Lung microvascular endothelial cell (primary cell): ENCODE results near the gene FOXJ1. TPM values are rescaled to one million over a fixed set of nuclear protein-coding genes. Genes with fewer than 3 reads are reported as not detected.

Source experiments
- DNase-seq, 2 donors: peaks; one replicate each; pipeline versions ENCODE4 v3.0.0 to v3.0.0-alpha.2; 2010; ENCODE audit warnings: low read depth in 2 of 2
- total RNA-seq: library from RNA; depleted of rRNA; stranded (reverse); fragments of >200 nt; gene quantifications from 2 replicates; pipeline ENCODE4 v1.2.1, GENCODE V29; 2014

The FOXJ1 gene
- total RNA-seq, 1 donor from 2014 or later: not detected

DNA sequence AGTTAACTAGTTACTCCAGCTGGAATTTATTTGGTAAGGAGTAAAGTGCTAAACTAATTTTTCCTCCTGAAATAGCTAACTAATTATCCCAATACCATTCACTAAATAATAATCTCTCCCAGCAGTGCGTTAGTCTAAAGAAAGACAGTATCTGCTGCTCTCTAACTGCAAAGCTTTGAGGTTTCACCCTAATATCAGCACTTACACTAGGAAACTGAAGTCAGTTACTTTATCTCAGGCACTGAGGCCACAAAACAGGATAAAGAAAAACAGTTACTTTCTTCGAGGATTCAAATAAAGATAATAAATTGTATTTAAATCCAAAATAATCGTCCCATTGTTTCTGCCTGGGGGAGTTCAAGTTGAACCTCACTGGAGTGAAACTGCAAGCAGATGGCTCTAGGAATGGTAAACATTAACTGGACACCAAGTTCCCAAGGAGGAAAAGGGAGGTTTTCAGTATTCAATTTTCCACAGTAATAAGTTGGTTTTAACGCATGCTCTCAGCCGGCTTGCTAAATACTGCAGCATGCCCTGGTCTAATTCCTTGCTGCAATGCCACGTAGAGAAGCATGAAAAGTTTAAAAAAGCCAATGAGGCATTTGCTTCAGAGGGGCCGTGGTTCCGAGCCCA lies 20.0 kb upstream of the FOXJ1 start:
- DNase-seq: no peak

DNA sequence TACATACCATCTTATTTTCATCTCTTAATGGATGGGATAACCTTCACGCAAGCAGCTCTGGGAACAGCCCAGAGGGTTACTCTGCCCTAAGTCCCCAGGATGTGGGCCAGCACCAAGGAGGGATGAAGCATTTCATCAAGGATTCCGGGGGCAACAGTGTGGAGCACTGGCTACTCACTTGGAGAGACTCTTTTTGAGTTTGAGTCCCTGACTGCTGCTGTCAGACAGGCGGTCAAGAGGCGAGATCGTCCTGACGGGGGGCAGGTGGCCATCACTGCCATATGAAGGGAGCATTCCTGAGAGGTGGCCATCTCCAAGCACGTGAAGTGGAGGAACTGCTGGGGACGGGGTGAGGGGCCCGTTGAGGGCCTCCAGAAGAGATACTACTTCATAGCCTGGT lies 18.1 kb upstream of the FOXJ1 start:
- no peak for DNase-seq

DNA sequence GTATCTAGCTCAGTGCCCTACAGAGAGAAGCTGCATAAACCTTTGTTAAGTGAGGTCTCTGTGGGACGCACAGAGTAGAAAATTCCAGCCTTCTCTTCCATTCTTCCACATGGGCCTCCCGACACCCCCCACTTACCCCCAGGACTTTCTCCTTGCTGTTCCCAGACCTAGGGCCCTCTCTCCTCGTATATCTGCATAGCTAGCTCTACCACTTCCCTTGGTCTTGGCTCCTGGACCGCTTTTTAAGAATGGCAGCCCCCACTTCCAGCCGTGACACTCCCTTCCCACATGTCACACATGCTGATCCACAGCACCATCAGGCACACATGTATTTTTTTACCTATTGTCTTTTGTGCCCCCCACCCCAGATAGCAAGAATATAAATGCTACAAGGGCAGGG lies 16.7 kb upstream of the FOXJ1 start:
- DNase-seq: no peak

DNA sequence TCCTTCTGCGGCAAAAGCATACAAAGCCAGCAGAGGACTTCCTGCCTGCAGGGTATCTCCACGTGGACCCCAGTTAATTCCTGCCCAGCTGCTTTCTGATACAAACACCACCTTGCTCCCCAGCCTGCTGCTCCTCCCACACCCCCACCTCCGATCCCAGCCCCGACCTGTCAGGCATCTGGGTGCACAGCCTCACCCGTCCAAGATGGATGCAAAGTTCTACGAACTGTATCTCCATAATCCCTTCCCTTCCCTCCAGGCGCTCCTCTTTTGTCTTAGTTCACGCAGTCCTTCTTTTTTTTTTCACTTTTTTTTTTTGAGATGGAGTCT lies 15.6 kb upstream of the FOXJ1 start:
- no peak for DNase-seq

DNA sequence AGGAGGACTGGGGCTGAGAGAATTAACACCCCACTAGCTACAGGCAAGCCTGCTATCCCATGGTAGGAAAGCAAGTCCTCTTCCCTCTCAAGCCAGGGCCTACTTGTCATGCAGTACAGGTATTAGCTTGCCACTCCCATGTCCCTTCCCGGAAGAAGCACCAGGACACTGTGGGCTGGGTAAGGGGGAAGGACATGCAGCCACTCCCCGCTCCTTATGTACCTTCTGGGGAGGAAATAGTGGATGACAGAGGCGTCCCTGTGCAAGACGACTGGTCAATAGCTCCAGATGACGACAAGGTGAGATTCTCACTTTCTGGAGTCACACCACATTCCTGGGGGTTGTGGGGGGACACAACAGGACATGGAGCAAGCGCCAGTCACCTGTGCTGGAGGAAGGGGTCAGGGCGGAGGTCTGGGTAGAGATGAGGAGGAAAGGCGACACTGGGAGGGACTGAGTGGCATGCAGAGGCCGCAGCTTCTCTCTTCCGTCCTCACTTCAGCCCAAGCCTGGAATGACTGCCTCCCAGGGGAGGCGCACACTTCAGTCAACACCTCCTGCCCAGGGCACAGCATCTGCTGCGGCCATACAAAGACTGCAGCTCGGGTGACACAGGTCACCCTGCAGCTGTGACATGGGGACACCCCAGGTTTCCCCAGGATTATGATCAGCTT lies 15.1 kb upstream of the FOXJ1 start:
- DNase-seq: peak in 1 of 2 donors; percentile 40

DNA sequence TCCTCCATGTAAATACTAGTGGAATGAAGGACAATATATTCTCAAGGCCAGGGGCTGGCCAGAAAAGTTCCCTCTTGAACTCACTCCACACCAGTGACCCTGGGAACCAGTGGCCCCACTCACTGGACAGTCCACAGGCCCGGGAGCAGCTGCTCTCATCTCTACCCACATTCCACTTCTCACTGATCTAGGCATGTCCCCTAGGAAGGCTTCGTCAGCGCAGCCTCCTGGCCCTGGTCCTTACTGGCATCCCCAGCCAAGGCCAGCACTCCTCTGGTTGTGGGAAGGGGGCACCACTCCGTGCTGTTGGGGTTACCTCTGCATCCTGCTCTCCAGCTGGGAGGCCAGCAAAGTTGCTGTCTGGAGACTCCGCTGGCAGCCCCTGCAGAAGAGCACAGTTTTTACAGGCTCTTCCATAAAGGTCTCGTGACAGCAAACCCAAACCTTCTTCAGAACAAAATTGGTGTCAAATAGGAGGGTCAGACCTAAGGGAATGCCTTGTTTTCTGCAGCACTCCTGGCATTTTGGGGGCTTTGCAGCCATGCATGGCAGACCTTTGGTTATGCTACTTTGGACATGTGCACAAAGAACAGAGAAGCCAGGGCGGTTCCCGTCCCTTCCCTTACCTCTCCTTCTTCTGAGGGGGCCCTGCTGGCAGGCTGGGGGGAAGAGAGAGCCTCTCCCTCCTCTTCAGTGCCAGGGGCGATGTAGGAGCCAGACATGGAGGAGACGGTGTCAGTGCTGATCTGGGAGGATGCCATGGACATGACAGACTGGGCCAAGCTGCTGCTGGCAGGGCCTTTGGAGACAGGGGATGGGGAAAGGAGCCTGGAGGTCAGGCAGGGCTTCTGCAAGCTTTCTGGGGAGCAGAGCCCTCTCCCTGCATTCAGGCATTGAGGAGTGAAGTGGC lies 14.1 kb upstream of the FOXJ1 start:
- no peak for DNase-seq

DNA sequence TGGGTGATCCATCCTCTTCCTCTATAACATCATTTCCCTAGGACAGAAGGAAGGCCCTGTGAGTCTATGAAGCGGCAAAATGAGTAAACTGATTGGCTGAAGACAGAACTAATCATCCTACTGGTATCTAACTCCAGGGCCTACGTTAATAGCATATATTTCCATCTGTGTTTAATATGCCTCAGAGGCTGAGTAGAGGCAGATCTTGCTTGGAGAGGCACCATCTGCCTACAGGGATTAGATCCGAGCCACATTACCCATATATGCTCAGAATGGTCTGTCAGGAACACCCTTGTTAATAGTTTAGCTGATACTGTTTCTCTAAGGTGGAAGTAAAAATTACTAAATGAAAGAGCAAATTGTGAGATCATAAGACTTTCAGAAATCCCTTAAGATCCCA lies 13.2 kb upstream of the FOXJ1 start:
- DNase-seq: no peak

DNA sequence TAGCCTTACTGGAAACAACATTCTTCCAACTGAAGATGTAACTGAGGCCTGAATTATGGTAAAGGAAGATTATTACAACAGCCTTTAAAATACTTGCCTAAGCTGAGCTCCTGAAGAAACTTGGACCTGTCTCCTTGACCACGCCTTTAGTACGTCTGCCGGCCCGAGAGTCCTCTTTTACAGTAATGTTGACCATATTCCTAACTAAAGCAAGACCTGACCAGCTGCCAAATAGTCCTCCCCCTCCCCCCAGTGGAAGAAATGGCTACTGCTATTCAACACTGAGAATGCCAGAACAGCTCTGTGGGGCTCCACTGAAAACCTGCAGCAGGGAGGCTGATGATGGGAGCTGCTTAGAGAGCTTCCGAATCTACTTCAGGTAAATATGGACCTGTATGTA lies 12.6 kb upstream of the FOXJ1 start:
- DNase-seq: peak in 1 of 2 donors; percentile 41

DNA sequence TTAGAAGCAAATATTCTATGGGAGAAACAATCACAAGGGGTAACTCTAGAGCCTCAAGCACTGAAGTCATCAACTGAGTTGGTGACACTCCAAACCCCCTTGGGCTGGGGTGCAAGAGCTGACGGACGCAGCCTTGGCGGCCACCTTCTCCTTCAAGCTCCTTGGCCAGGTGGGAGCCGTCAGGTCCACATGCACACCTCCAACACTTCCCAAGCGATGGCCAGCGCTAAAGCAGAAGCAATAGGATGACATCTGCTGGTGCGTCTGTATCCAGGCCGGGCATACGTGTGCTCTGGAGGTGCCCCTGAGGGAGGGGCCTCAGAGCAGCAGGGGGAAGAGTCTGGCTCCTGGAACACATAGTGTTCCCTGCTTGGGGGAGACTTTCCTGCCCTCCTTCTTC lies 12.2 kb upstream of the FOXJ1 start:
- DNase-seq: no peak

DNA sequence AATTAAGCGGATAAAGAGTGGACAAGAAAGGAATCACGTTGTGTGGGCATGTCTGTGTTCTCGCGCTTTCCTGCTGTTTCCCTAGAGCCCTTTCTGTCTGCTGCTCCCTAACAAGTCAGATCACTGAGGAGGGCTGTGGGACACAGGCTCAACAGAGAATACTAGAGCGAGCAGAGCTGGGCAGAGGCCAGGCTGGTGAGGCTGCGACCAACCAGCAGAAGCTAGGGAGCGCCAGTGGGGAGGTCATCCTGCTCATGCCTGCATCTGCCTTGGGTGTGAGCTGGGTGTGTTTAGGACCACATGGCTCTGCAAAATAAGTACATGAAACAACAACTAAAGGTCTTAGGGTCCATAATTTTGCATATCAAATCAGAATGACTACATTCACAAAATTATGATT lies 11.5 kb upstream of the FOXJ1 start:
- DNase-seq: no peak

DNA sequence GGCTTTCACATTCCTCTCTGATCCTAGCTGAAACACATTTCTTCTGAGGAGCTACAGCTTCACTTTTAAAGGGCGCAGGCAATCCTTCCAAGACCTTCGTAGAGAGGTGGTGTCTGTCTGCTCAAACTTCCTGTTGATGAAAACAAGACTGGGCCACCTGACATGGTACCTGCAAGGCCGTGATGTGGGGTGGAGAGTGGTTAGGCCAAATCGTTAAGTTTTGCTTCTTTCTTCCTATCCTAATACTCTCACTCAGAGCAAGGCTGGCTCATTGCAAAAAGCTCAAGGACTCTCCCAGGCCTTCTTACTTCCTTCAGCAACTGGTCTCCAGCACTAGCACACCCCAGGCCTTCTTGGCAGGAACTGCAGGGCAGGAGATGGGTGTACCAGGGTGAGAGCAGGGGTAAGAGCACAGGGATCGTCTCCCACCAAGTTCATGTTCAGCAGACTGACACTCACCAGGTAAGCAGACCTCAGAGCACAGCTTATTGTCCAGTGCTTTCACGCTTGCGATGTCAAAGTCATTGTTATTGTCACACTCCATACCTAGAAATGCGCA lies 10.9 kb upstream of the FOXJ1 start:
- no peak for DNase-seq

DNA sequence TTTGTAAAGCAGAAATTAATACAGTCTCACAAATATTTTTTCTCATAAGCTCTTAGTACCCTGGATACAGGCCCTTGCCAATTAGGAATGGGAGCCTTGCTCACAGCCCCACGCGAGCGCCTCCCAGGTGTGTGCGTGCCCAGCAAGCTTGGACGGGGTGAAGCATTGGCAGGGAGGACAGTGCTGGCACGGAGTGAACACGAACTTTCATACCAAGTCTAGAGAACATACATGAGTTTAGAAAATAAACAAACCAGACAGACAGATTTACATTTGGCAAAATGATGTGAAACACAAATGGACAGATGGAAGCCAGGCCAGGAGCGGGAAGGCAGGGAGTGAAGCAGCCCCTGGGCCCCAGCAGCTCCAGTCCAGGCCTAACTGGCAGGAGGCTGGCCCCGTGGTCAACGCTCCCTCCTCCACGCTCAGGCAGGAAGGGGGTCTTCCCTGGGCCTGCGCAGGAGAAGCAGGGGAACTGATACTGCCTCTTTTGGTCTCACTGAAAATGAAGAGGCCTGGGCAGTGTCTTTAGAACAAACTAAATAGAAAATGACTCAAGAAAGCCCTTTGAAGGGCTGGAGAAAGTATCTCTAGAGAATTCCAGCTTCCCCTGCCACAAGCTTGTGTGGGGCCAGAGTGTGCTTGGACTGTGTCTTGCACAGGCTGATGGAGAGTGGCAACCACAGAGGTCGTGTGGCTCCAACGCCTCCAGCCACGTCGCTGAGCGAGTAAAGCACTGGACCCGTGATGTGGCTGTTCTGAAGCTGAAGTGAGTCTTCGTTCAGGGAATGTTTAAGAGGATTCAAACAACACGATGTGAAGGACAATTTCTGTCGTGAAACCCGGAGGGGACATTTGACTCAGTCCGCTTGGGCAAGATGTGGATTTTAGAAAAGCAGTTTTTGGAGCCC lies 9.9 kb upstream of the FOXJ1 start:
- DNase-seq: no peak

DNA sequence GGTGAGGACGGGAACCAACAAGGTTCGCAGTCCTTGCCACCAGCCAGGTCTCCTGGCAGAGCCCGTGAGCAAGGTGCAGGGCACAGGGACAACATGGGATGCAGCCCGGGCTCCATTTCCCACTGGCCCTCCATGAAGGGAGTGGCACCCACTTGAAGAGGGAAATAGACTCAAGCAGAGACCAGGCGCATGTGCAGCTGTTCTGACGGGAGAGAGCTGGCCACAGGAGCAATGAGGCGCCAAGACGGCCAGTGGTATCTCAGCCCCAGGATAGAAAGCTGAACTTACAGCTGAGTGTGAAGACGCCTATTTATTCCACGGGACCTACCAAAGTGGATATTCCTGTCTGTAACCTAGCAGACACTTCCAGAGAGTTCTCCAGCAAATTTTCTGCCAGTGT lies 8.2 kb upstream of the FOXJ1 start:
- no peak for DNase-seq

DNA sequence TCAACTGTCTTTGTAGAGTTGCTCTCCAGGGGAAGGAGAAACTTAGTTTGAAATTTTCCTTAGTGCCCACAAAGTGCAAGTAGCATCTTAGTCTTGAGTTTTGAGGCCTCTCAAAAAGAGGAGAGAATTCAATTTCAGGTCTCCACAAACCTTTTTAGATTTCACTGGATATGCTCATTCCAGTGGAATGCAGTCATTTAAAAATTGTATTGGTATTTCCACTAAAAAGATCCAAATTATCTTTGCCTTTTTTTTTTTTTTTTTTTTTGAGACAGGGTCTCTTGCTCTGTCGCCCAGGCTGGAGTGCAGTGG lies 6.9 kb upstream of the FOXJ1 start:
- no peak for DNase-seq

DNA sequence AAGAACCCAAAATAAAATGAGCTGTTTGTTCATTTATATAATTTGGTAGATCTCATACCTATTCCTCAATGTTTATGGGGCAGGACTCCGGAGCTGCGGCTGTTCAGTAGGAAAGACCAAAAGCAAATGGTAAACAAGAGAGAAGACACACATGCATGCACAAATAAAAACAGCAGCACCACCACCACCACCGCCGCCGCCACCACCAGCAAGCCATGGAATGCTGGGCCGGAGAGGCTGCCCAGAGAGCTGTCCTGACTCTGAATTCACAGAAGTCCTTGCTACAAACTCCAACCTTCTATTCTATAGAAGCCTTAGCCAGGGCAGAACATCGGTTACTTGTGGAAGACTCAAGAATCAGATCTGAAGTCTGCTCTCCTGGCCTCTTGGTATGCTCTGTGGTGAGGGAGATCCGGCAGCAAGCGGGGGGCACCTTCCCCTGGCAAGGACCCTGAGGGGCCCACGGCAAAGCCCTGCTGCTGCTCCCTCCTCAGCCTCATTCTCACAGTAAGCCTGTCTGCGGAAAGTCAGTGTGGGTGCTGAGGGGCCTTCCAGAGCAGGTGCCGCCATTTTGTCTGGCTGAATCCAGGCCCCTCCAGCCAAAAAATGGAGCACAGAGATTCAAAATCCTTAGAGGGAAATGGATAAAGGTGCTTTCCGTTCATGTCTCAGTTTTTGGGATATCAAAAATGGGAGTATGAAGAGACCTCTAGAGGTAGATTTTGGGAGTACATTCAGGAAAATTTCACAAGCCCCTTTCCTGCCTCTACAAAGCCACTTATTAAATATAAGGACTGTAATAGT lies 6.4 kb upstream of the FOXJ1 start:
- DNase-seq: peak; percentile 12 to 48

DNA sequence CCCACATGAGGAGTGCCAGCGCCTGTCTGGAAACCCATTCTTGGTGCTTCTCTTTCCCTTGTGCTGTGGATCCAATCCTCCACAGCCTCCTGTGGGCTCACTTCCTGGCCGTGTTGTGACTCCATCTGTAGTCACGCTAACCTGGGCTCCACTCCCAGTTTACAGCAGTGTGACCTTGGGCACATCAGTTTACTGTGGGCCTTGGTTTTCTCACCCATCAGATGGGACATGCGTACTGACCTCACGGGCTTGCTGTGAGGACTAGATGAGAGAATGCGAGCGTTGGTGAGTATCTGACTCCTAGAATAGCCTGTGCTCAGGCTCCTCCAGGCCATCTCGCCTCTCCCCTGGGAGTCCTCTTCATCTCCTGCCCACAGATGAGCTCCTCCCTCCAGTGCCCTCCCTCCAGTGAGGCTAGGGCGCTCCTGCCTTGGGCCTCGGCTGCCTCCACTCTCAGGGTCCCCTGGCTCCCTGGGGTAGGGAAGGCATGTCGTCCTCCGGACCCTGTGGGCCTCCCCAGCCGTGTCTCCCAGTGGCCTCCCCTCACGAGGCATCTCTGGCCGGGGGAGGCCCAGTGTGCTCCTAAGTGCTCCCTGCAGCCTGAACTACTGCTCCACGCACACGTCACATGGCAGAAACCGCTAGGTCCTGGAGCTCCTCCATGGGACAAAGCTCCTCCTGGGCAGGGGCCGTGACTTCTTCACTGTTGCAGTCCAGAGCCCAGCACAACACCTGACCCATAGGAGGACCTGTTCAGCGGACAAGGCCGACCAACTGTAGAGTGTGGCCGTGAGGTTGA lies 5.2 kb upstream of the FOXJ1 start:
- DNase-seq: peak; percentile 18 to 22

DNA sequence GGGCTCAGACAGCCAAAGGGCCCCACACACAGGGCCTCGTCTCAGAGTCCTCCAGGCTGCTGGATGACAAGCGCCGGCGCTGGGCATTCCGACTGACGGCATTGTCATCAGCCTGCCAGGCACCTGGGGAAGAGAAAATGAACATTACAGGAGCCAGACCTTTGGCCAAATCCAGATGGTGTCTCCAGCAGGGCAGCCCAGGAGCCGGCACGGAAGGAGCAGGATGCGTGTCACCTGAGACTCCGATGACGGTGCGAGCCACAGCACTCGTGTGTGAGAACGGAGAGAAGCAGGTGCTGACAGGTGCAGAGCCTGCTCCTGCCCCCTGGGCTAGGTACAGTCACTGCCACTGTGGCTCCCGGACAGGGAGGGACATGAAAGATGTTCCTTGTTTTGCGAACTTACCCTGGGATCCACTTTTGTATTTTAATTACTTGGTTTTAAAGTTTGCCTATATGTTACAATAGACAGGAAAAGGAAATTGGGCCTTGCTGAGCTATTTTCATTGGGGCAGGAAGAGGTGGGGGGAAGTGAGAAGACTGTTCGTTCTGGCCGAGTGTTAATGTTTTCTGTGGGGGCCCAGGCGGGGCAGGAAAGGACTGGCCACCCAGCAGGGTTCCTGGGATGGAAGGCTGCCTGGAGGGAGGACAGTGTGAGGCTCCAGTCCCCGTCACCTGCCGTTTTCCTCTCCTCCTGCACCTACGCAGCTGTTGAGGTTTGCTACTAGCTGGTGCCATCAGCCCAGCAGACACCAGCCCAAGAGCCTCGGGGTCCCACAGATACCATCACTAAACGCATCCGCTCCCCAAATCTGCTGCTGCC lies 4.4 kb upstream of the FOXJ1 start:
- DNase-seq: peak in 1 of 2 donors; percentile 19

DNA sequence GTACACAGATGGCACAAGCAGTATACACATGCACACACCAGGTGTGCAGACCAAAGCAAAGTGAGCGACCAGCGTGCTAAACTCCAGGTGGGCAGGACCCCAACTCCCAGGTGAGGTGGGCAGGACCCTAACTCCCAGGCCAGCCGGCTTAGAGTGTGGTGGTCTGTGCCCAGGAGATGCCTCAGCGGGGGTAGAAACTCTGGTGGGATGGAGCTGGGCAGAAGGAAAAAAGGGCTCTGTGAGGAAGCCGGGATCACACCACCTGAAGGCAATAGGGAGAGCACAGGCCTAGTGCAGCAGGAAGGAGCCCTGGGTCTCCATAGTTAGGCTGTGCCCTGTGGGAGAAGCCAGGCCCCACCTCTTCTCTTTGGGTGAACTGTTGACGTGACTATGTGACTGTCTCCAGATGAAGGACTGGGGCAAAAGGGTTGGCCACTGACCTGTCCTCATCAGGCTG lies 1.6 kb upstream of the FOXJ1 start:
- DNase-seq: no peak
